Neutrophil (primary cell): ENCODE results near the gene ARHGEF4.

ENCODE experiments used
- H3K27ac ChIP-seq: fragments of 200-600 bp; sonication (generic); 2 replicates; pipeline ENCODE4 v1.5.1; 2016; ENCODE audit warnings: mild to moderate bottlenecking, moderate library complexity
- H3K27me3 ChIP-seq: fragments of 200-600 bp; sonication (generic); 2 replicates; pipeline ENCODE4 v1.6.0; 2016; ENCODE audit warnings: mild to moderate bottlenecking
- H3K36me3 ChIP-seq: fragments of 200-600 bp; sonication (generic); 2 replicates; pipeline ENCODE4 v1.5.1; 2017
- H3K4me1 ChIP-seq, 2 experiments: fragments of 200-600 bp in 1 of 2; sonication (generic) in 1 of 2; 1 replicate in 1 of 2; 2 replicates in 1 of 2; pipeline versions ENCODE4 v1.5.1 to v1.6.1; 2013 to 2016; ENCODE audit warnings: low read depth in 1 of 2, low read length in 1 of 2, mild to moderate bottlenecking in 1 of 2, moderate library complexity in 1 of 2; ENCODE audit not compliant: control insufficient read depth in 1 of 2, insufficient read depth in 1 of 2
- H3K4me3 ChIP-seq, 2 experiments: fragments of 200-600 bp in 1 of 2; sonication (generic) in 1 of 2; 1 replicate in 1 of 2; 2 replicates in 1 of 2; pipeline ENCODE4 v1.5.1; 2013 to 2016; ENCODE audit warnings: low read depth in 1 of 2, low read length in 1 of 2, mild to moderate bottlenecking in 1 of 2, moderate library complexity in 1 of 2
- H3K9me3 ChIP-seq: fragments of 200-600 bp; sonication (generic); 2 replicates; pipeline ENCODE4 v1.5.1; 2016
- CTCF ChIP-seq: fragments of 200-600 bp; sonication (generic); IDR thresholded peaks from 2 replicates; pipeline ENCODE4 v1.5.1; 2016; ENCODE audit warnings: antibody characterized with exemption

The ARHGEF4 gene

GRCh38 chr2:130827502-130828251 is 9.0 kb upstream of the ARHGEF4 start:
- Histone ChIP-seq H3K4me1 (no peaks in the 10 kb centered on the region), H3K9me3 (no peaks in the 10 kb centered on the region), H3K4me3 (no peak overlapping the region), H3K36me3 (no peaks in the 10 kb centered on the region), H3K27ac (no peak overlapping the region), H3K27me3 (no peaks in the 10 kb centered on the region)
- TF ChIP-seq CTCF: no peak

- H3K36me3 ChIP-seq: no peaks in the 10 kb centered on the region
- TF ChIP-seq CTCF: no peak
- H3K4me1 ChIP-seq: no peaks in the 10 kb centered on the region
- H3K27me3 ChIP-seq: no peaks in the 10 kb centered on the region
- H3K4me3 ChIP-seq: no peak overlapping the region
- H3K27ac ChIP-seq: no peak overlapping the region
- no peaks in the 10 kb centered on the region for H3K9me3 ChIP-seq
These were observed 8.3 kb upstream of the ARHGEF4 start for GRCh38 chr2:130828461-130828860.

GRCh38 chr2:130829015-130829414 is 7.7 kb upstream of the ARHGEF4 start:
- Histone ChIP-seq H3K36me3 (no peaks in the 10 kb centered on the region), H3K27me3 (peaks cover 1% of the 10 kb centered on the region), H3K9me3 (no peaks in the 10 kb centered on the region), H3K4me3 (no peak overlapping the region), H3K4me1 (no peaks in the 10 kb centered on the region), H3K27ac (no peak overlapping the region)
- TF ChIP-seq CTCF: no peak

- Histone ChIP-seq H3K27ac (no peak overlapping the region), H3K4me3 (no peak overlapping the region), H3K27me3 (peaks cover 16% of the 10 kb centered on the region), H3K36me3 (no peaks in the 10 kb centered on the region), H3K9me3 (no peaks in the 10 kb centered on the region), H3K4me1 (no peaks in the 10 kb centered on the region)
- no peak for TF ChIP-seq CTCF
These were observed 6.2 kb upstream of the ARHGEF4 start for GRCh38 chr2:130830538-130830937.

GRCh38 chr2:130831356-130831755 is 5.4 kb upstream of the ARHGEF4 start:
- peaks cover 24% of the 10 kb centered on the region for H3K27me3 ChIP-seq
- no peaks in the 10 kb centered on the region for H3K9me3 ChIP-seq

More at GRCh38 chr2:130831356-130831755, 5.4 kb upstream of the ARHGEF4 start:
- no peaks in the 10 kb centered on the region for H3K4me1 ChIP-seq
- H3K36me3 ChIP-seq: no peaks in the 10 kb centered on the region
- H3K4me3 ChIP-seq: no peak overlapping the region
- no peak overlapping the region for H3K27ac ChIP-seq
- no peak for TF ChIP-seq CTCF
